Gastrocnemius medialis (tissue), 4 donors: ENCODE results near the gene CXCR1.

Experiments
- CTCF ChIP-seq, 5 experiments: fragments of 450-650 bp in 3 of 5; fragments of 200-600 bp in 2 of 5; sonication (generic) in 2 of 5; IDR thresholded peaks in 4 of 5; conservative IDR thresholded peaks in 1 of 5; 1 replicate in 4 of 5; 2 replicates in 1 of 5; pipeline ENCODE4 v1.5.1; 2016 to 2019; ENCODE audit warnings: antibody characterized with exemption in 5 of 5, mild to moderate bottlenecking in 3 of 5, moderate library complexity in 3 of 5
- POLR2A ChIP-seq, 2 donors: fragments of 450-650 bp; IDR thresholded peaks; one replicate each; pipeline ENCODE4 v1.6.1; 2017; ENCODE audit warnings: antibody characterized with exemption in 2 of 2, mild to moderate bottlenecking in 2 of 2, moderate library complexity in 2 of 2

GRCh38 chr2:218187296-218188015 lies 20.7 kb upstream of the CXCR1 start:
- no peak for TF ChIP-seq CTCF (IDR thresholded peaks at IDR 0.05 in 4 of 5, conservative IDR thresholded peaks at IDR 0.05 in 1 of 5)
- no peak for TF ChIP-seq POLR2A (IDR thresholded peaks at IDR 0.05)
